ENCODE results near the gene BHLHE23. TPM values are rescaled to one million over a fixed set of nuclear protein-coding genes. Genes with fewer than 3 reads are reported as not detected.

BHLHE23 gene
- total RNA-seq, 2 donors from 2014 or later: not detected

DNA sequence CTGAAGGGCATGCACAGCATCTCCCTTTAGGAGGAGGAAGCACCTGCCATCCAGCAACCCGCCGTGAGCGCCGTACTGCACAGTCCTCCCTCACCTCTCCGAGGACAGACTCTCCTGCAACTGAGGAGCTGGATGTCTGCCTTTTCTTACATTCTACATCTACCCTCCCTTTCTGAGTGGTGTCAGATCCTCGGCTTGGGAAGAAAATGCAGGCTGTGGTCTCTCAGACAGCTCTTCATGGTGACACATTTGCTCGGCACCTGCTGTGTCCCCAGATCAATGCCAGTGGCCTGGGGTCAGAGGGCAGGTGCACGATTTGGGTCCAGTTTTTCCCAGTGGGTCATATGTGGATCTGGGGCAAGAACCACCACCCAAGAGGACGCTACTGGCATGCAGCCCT is 40.1 kb upstream of the BHLHE23 start:
- Histone ChIP-seq H3K27ac (no peak overlapping the region), H3K36me3 (replicated peaks in 1 of 2; ENCODE audit: insufficient read depth in 1 of 2, low read depth in 2 of 2) (no peaks in the 10 kb centered on the region), H3K4me1 (no peaks in the 10 kb centered on the region), H3K9me3 (no peaks in the 10 kb centered on the region), H3K4me3 (no peak overlapping the region), H3K27me3 (no peaks in the 10 kb centered on the region)
- 56 to 71% methylated on average over 9 of the region's 9 CpGs for WGBS, 2 donors
- TF ChIP-seq POLR2A (IDR thresholded peaks at IDR 0.05): no peak
- TF ChIP-seq, protein P1, sequence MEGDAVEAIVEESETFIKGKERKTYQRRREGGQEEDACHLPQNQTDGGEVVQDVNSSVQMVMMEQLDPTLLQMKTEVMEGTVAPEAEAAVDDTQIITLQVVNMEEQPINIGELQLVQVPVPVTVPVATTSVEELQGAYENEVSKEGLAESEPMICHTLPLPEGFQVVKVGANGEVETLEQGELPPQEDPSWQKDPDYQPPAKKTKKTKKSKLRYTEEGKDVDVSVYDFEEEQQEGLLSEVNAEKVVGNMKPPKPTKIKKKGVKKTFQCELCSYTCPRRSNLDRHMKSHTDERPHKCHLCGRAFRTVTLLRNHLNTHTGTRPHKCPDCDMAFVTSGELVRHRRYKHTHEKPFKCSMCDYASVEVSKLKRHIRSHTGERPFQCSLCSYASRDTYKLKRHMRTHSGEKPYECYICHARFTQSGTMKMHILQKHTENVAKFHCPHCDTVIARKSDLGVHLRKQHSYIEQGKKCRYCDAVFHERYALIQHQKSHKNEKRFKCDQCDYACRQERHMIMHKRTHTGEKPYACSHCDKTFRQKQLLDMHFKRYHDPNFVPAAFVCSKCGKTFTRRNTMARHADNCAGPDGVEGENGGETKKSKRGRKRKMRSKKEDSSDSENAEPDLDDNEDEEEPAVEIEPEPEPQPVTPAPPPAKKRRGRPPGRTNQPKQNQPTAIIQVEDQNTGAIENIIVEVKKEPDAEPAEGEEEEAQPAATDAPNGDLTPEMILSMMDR (IDR thresholded peaks at IDR 0.05): no peak
- intact Hi-C loops (cut with DNase I): no loop called here
- ATAC-seq (no peak), DNase-seq (no peak)

DNA sequence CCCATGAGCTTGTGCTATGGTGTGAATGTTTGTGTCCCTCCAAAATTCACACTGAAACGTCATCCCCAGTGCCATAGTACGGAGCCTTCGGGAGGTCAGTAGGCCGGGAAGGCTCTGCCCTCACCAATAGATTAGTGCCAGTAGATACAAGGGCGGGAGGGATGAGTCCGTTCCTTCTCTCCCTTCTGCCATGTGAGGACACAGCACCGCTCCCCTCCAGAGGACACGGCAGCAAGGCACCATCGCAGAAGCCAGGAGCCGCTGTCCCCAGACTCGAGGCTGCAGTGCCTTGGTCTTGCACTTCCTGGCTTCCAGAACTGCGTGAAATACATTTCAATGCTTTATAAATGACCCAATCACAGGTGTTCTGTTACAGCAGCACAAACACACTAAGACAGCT is 39.2 kb upstream of the BHLHE23 start:
- WGBS, 2 donors: 60 to 63% methylated on average over 5 to 12 of the region's 12 CpGs
- intact Hi-C loops (cut with DNase I): no loop called here
- no peak for ATAC-seq
- Histone ChIP-seq H3K36me3 (replicated peaks in 1 of 2; ENCODE audit: insufficient read depth in 1 of 2, low read depth in 2 of 2) (no peaks in the 10 kb centered on the region), H3K4me1 (no peaks in the 10 kb centered on the region), H3K27ac (no peak overlapping the region), H3K9me3 (no peaks in the 10 kb centered on the region), H3K4me3 (no peak overlapping the region), H3K27me3 (no peaks in the 10 kb centered on the region)
- TF ChIP-seq, protein P1 (IDR thresholded peaks at IDR 0.05): no peak
- no peak for TF ChIP-seq POLR2A (IDR thresholded peaks at IDR 0.05)
- DNase-seq: no peak

DNA sequence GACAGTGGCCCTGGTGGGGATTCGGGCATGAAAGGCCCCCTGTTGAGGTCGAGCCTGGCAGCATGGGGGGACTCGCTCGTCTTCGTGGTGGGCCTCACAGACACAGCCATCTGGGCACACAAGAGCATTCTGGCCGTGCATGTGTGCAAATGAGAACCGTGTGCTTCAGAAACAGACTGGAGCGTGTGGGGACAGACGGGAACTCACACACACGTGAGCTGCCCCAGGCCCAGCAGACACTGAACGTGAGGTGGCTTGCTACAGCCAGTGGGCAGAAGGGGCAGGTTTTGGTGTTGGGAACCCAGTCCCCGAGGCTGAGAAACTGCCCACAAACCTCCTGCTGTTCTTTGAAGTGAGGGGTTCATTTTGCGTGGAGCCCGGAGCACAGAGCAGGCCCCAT is 38.6 kb upstream of the BHLHE23 start:
- 45 to 59% methylated on average over 9 to 14 of the region's 14 CpGs for WGBS, 2 donors
- no peak for TF ChIP-seq POLR2A (IDR thresholded peaks at IDR 0.05)
- TF ChIP-seq, protein P1 (IDR thresholded peaks at IDR 0.05): no peak
- no peak overlapping the region for H3K27ac ChIP-seq
- ATAC-seq (no peak), DNase-seq (no peak)
- no peaks in the 10 kb centered on the region for H3K9me3 ChIP-seq
- no peaks in the 10 kb centered on the region for H3K27me3 ChIP-seq
- no peak overlapping the region for H3K4me3 ChIP-seq
- H3K4me1 ChIP-seq: no peaks in the 10 kb centered on the region
- intact Hi-C loops (cut with DNase I): no loop called here
- H3K36me3 ChIP-seq (replicated peaks in 1 of 2; ENCODE audit: insufficient read depth in 1 of 2, low read depth in 2 of 2): no peaks in the 10 kb centered on the region

DNA sequence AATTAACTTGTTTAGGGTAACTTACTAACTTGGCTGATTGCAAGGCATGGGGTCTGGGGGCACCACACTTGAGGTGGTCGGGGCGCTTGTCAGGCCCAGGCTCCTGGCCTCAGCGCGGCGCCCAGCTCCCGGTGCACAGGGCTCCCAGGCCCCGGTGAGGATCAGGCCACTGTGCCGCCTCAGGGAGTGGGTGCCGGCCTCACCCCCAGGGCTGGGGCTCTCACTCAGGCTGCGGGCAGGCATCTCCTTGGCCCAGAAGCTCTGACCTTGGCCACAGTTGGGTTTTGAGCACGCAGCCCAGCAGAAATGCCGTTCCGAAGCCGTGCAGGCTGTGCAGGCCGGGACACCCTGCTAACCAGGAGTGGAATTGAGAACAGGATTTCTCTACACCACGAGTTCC is 37.8 kb upstream of the BHLHE23 start:
- no peak for DNase-seq
- Histone ChIP-seq H3K27ac (no peak overlapping the region), H3K9me3 (no peaks in the 10 kb centered on the region), H3K27me3 (no peaks in the 10 kb centered on the region), H3K4me1 (no peaks in the 10 kb centered on the region), H3K4me3 (no peak overlapping the region), H3K36me3 (replicated peaks in 1 of 2; ENCODE audit: insufficient read depth in 1 of 2, low read depth in 2 of 2) (no peaks in the 10 kb centered on the region)
- ATAC-seq: no peak
- intact Hi-C loops (cut with DNase I): no loop called here
- 17 to 54% methylated on average over 8 to 16 of the region's 16 CpGs for WGBS, 2 donors
- TF ChIP-seq POLR2A (IDR thresholded peaks at IDR 0.05): no peak
- TF ChIP-seq, protein P1 (IDR thresholded peaks at IDR 0.05): no peak

DNA sequence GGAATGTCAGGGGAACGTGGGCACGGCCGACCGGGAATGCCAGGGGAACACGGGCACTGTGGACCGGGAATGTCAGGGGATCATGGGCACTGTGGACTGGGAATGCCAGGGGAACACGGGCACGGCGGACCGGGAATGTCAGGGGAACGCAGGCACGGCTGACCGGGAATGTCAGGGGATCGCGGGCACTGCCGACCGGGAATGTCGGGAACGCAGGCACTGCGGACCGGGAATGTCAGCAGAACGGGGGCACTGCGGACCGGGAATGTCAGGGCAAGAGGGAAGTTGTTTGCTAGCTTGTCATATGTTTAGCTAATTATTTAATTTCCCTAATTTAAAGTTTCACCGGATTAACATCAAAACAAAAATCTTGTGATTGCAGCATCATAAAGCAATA is 37.4 kb upstream of the BHLHE23 start:
- no peak for DNase-seq
- H3K4me3 ChIP-seq: no peak overlapping the region
- no peak for TF ChIP-seq POLR2A (IDR thresholded peaks at IDR 0.05)
- TF ChIP-seq, protein P1 (IDR thresholded peaks at IDR 0.05): no peak
- H3K4me1 ChIP-seq: no peaks in the 10 kb centered on the region
- H3K27ac ChIP-seq: no peak overlapping the region
- intact Hi-C loops (cut with DNase I): no loop called here
- no peaks in the 10 kb centered on the region for H3K36me3 ChIP-seq (replicated peaks in 1 of 2; ENCODE audit: insufficient read depth in 1 of 2, low read depth in 2 of 2)
- WGBS, 2 donors: 64 to 65% methylated on average over 25 of the region's 25 CpGs
- no peak for ATAC-seq
- no peaks in the 10 kb centered on the region for H3K27me3 ChIP-seq
- H3K9me3 ChIP-seq: no peaks in the 10 kb centered on the region

Data from body of pancreas (tissue), 4 donors.